ENCODE results near the gene CNIH4.

- no peak for TF ChIP-seq TAF1 (IDR thresholded peaks at IDR 0.05; ENCODE audit: low read depth)
- TF ChIP-seq REST (IDR thresholded peaks at IDR 0.05; ENCODE audit: borderline replicate concordance), result no peak
Observed at GRCh38 chr1:224338150-224338838, 18.4 kb upstream of the CNIH4 start.
